HFFc6 (cell line): Measurements from ENCODE around the gene AGPAT3. TPM values are rescaled to one million over a fixed set of nuclear protein-coding genes. Genes with fewer than 3 reads are reported as not detected.

Source experiments
- DNase-seq: peaks from one replicate; pipeline ENCODE4 v3.0.0-alpha.2; 2018
- H3K27ac Mint-ChIP-seq: 2 replicates; pipeline ENCODE4 v1.8.0; 2020; ENCODE audit warnings: mild to moderate bottlenecking, mixed read lengths
- H3K27me3 Mint-ChIP-seq: 2 replicates; pipeline ENCODE4 v1.8.0; 2021; ENCODE audit warnings: mild to moderate bottlenecking, moderate library complexity, mixed read lengths; ENCODE audit not compliant: insufficient read depth
- H3K36me3 Mint-ChIP-seq: 2 replicates; pipeline ENCODE4 v1.8.0; 2021; ENCODE audit warnings: low read depth, mixed read lengths
- H3K4me1 Mint-ChIP-seq: 2 replicates; pipeline ENCODE4 v1.8.0; 2020; ENCODE audit warnings: low read depth, mixed read lengths
- H3K4me3 Mint-ChIP-seq: 2 replicates; pipeline ENCODE4 v1.8.0; 2020; ENCODE audit warnings: mild to moderate bottlenecking, moderate library complexity, mixed read lengths
- H3K9me3 Mint-ChIP-seq: 2 replicates; pipeline ENCODE4 v1.8.0; 2020; ENCODE audit warnings: mild to moderate bottlenecking, mixed read lengths
- total RNA-seq, 6 experiments: library from RNA; stranded (reverse); fragmentation: NEBNext Ultra II Directional; extraction: Animal tissue kit (Norgen Biotek cat#: 25700); gene quantifications; 2 replicates in 1 of 6; 3 replicates in 5 of 6; pipeline ENCODE4 v1.2.3, GENCODE V29; 2021
- TF ChIP-seq, protein P1 (sequence below): fragments of 200-600 bp; sonication (generic); IDR thresholded peaks from 2 replicates; pipeline ENCODE4 v1.5.0; 2021; ENCODE audit warnings: antibody characterized with exemption, mild to moderate bottlenecking

The AGPAT3 gene
- total RNA-seq, 6 experiments from 2014 or later: 94.6 to 114 (median 97.8) TPM

DNA sequence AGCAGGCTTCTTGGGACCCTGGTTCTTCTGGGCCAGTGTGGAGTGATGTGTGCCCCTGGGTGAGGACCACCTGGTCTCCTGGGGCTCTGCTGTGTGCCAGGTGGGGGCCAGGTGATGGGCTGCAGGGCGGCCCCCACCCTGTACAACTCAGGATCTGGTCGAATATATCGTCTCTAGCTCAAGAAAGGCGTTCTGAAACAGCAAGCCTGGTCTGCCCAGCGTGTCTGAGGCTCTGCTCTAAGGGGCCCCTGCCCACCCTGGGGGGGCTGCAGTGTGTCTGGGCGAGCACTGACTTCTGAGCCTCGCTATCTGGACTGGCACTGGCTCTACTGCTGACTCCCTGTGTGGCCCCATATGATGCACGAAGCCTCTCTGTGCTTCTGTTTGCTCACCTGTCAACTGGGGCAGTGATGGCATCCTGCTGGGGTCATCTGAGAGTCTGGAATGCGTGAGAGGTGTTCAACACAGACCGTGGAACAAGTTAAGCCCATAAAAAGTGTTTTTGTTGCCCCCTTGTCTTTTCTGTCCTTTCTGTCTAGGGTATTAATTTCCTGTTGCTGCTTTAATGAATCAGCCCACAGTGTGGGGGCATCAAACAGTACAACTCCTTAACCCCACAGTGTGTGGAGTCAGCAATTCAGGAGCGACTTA lies 91.1 kb downstream of the AGPAT3 start:
- H3K36me3 Mint-ChIP-seq: peaks cover 8% of the 10 kb centered on the region; the same call in 1 of the 2 replicates
- no peak overlapping the region for H3K4me3 Mint-ChIP-seq
- H3K27me3 Mint-ChIP-seq: no peaks in the 10 kb centered on the region
- 0 out of 2 replicates have a peak overlapping the region, but pooled peaks have one; percentile 3 for H3K27ac Mint-ChIP-seq
- TF ChIP-seq, protein P1, sequence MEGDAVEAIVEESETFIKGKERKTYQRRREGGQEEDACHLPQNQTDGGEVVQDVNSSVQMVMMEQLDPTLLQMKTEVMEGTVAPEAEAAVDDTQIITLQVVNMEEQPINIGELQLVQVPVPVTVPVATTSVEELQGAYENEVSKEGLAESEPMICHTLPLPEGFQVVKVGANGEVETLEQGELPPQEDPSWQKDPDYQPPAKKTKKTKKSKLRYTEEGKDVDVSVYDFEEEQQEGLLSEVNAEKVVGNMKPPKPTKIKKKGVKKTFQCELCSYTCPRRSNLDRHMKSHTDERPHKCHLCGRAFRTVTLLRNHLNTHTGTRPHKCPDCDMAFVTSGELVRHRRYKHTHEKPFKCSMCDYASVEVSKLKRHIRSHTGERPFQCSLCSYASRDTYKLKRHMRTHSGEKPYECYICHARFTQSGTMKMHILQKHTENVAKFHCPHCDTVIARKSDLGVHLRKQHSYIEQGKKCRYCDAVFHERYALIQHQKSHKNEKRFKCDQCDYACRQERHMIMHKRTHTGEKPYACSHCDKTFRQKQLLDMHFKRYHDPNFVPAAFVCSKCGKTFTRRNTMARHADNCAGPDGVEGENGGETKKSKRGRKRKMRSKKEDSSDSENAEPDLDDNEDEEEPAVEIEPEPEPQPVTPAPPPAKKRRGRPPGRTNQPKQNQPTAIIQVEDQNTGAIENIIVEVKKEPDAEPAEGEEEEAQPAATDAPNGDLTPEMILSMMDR: no peak
- no peak for DNase-seq
- no peaks in the 10 kb centered on the region for H3K9me3 Mint-ChIP-seq
- H3K4me1 Mint-ChIP-seq: peaks cover 6% of the 10 kb centered on the region

DNA sequence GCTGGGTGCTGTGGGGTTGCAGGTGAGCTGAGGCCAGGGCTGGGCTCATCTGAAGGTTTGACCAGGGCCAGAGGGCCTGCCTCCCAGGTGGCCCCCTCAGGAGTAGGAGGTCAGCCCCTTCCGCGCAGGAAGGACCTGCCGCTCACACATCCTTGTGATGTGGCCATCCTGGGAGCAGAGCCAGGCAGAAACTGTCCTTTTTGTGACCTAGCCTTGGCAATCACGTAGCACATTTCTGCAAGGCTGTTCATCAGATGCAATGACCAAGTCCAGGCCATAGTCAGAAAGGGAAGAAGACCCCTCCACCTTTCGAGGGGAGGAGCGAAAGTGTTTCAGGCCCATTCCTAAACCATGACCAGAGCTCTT lies 91.6 kb downstream of the AGPAT3 start:
- DNase-seq: peak; percentile 7
- no peaks in the 10 kb centered on the region for H3K9me3 Mint-ChIP-seq
- H3K27me3 Mint-ChIP-seq: no peaks in the 10 kb centered on the region
- H3K4me3 Mint-ChIP-seq: no peak overlapping the region
- TF ChIP-seq, protein P1: no peak
- peak overlapping the region; percentile 3; the same call in 1 of the 2 replicates for H3K27ac Mint-ChIP-seq
- peaks cover 6% of the 10 kb centered on the region for H3K4me1 Mint-ChIP-seq
- peaks cover 12% of the 10 kb centered on the region; the same call in 1 of the 2 replicates for H3K36me3 Mint-ChIP-seq

DNA sequence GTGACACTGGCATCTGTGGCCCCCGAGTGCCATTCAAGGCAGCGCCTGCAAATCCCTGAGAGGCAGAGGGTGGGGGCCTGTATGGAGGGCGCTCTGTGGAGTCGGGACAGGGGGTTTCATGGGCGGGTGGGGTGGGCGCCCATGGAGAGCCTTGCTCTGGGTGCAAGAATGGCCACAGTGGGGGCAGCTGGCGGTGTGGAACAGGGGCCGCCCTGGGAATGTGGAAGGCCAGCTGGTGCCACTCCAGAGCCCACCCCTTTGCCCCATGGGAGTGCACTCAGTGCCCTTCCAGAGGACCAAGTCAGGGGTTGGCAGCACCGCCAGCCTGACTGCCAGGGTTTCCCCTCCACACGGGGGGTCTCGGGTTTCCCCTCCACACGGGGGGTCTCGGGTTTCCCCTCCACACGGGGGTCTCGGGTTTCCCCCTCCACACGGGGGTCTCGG lies 92.1 kb downstream of the AGPAT3 start:
- no peak overlapping the region for H3K4me3 Mint-ChIP-seq
- H3K4me1 Mint-ChIP-seq: peaks cover 6% of the 10 kb centered on the region
- peaks cover 12% of the 10 kb centered on the region; the same call in 1 of the 2 replicates for H3K36me3 Mint-ChIP-seq
- DNase-seq: no peak
- TF ChIP-seq, protein P1: no peak
- no peak overlapping the region for H3K27ac Mint-ChIP-seq
- no peaks in the 10 kb centered on the region for H3K27me3 Mint-ChIP-seq
- H3K9me3 Mint-ChIP-seq: no peaks in the 10 kb centered on the region

DNA sequence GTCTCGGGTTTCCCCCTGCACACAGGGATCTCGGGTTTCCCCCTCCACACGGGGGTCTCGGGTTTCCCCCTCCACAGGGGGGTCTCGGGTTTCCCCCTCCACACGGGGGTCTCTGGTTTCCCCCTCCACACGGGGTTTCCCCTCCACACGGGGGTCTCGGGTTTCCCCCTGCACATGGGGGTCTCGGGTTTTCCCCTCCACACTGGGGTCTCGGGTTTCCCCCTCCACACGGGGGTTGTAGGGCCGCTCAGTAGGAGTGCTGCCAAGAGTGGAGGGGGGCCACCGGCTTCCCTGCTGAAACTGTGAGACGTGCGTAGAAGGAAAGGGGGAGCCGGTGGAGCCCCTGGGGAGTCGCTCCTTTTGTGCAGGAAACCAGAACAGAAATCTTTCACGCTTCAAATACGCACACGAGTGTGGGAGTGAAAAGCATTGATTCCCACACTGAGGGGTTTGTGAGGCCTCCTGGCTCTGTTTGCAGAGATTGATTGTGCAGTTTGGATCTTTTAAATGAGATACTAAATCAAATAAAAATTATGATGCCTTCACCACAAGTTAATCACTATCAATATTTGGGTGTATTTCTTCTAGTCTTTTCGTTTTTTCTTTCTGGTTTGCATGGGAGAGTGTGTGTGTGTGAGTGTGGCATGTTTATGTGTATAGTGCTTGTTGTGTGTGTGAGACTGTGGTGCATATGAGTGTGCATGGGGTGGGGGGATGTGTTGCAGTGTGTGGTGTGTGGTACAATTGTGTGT lies 92.8 kb downstream of the AGPAT3 start:
- H3K4me3 Mint-ChIP-seq: no peak overlapping the region
- H3K27me3 Mint-ChIP-seq: peaks cover 2% of the 10 kb centered on the region; the same call in 1 of the 2 replicates
- H3K9me3 Mint-ChIP-seq: no peaks in the 10 kb centered on the region
- peaks cover 10% of the 10 kb centered on the region for H3K4me1 Mint-ChIP-seq
- H3K36me3 Mint-ChIP-seq: peaks cover 16% of the 10 kb centered on the region
- H3K27ac Mint-ChIP-seq: no peak overlapping the region
- TF ChIP-seq, protein P1: no peak
- DNase-seq: no peak

DNA sequence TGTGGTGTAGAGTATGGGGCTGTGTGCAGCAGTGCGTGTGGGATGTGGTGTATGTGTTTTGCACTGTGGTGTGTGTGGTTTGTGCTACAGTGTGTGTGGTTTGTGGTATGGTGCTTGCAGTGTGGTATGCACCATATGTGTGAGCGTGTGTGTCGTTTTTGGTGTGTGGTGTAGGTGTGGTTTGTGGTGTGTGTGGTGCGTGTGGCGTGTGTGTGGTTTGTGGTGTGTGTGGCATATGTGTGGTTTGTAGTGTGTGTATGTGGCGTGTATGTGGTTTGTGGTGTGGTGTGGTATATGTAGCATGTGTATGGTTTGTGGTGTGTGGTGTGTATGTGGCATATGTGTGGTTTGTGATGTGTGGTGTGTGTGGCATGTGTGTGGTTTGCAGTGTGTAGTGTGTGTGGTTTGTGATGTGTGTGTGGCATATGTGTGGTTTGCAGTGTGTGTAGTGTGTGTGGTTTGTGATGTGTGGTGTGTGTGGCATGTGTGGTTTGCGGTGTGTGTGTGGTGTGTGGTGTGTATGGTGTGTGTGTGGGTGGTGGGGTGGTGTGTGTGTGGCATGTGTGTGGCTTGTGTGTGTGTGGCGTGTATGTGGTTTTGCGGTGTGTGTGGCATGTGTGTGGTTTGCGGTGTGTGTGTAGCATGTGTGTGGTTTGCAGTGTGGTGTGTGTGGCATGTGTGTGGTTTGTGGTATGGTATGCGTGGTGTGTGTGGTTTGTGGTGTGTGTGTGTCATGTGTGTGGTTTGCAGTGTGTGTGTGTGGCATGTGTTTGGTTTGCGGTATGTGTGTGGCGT lies 93.5 kb downstream of the AGPAT3 start:
- Mint-ChIP-seq H3K27me3 (peaks cover 2% of the 10 kb centered on the region; the same call in 1 of the 2 replicates), H3K4me3 (no peak overlapping the region), H3K36me3 (peaks cover 21% of the 10 kb centered on the region), H3K27ac (no peak overlapping the region), H3K4me1 (peaks cover 14% of the 10 kb centered on the region), H3K9me3 (no peaks in the 10 kb centered on the region)
- DNase-seq: no peak
- TF ChIP-seq, protein P1: no peak
